NCI-H524 treated with DMSO at 0.1 percent for 48 hours (cell line): ENCODE data around the gene LELP1.
"Not testable (repeated sequence)": the region's sequence is repeated elsewhere in the genome, so short reads cannot be mapped to it uniquely, and the experiment has no call there.

Experiments used
- DNase-seq: peaks from one replicate; lab custom pipeline; 2025; lab: John Stamatoyannopoulos, UW

The LELP1 gene

GRCh38 chr1:153229076-153229829 is 26.0 kb downstream of the LELP1 start:
- DNase-seq = not testable (repeated sequence)

- DNase-seq = no peak
Measured at GRCh38 chr1:153231363-153231762, 28.1 kb downstream of the LELP1 start.

GRCh38 chr1:153231785-153232184 is 28.6 kb downstream of the LELP1 start:
- no peak for DNase-seq

GRCh38 chr1:153232553-153232952 is 29.3 kb downstream of the LELP1 start:
- DNase-seq = no peak

- DNase-seq = no peak
Measured at GRCh38 chr1:153233448-153233847, 30.2 kb downstream of the LELP1 start.

- no peak for DNase-seq
Measured at GRCh38 chr1:153238527-153238926, 35.3 kb downstream of the LELP1 start.

GRCh38 chr1:153242160-153242559 is 38.9 kb downstream of the LELP1 start:
- no peak for DNase-seq

GRCh38 chr1:153245466-153245865 is 42.2 kb downstream of the LELP1 start:
- no peak for DNase-seq

- DNase-seq = peak; percentile 91
Measured at GRCh38 chr1:153246018-153246417, 42.8 kb downstream of the LELP1 start.

- DNase-seq = no peak
Measured at GRCh38 chr1:153246825-153247224, 43.6 kb downstream of the LELP1 start.

GRCh38 chr1:153248176-153248879 is 45.1 kb downstream of the LELP1 start:
- DNase-seq = no peak

GRCh38 chr1:153250166-153250565 is 46.9 kb downstream of the LELP1 start:
- no peak for DNase-seq

GRCh38 chr1:153251087-153251486 is 47.9 kb downstream of the LELP1 start:
- DNase-seq = no peak

- DNase-seq = no peak
Measured at GRCh38 chr1:153251562-153251961, 48.3 kb downstream of the LELP1 start.

- peak; percentile 77 for DNase-seq
Measured at GRCh38 chr1:153251988-153252387, 48.8 kb downstream of the LELP1 start.

GRCh38 chr1:153253076-153253475 is 49.8 kb downstream of the LELP1 start:
- DNase-seq = no peak

GRCh38 chr1:153253693-153254092 is 50.5 kb downstream of the LELP1 start:
- DNase-seq = no peak
